GM12891 (cell line): ENCODE results near the gene SMCO4.

Experiments
- POLR2A ChIP-seq: IDR thresholded peaks from 2 replicates; pipeline ENCODE4 v1.6.1; 2011; ENCODE audit warnings: low read depth, low read length, control low read depth
- POLR2AphosphoS5 ChIP-seq: IDR thresholded peaks from 2 replicates; pipeline ENCODE4 v1.6.1; 2011; ENCODE audit warnings: low read depth, low read length, control low read depth
- POU2F2 ChIP-seq: IDR thresholded peaks from 2 replicates; pipeline ENCODE4 v1.6.1; 2011; ENCODE audit warnings: low read depth, mild to moderate bottlenecking, control low read depth, low read length, moderate library complexity
- SPI1 ChIP-seq: IDR thresholded peaks from 2 replicates; pipeline ENCODE4 v1.6.1; 2011; ENCODE audit warnings: low read depth, low read length, control low read depth
- TAF1 ChIP-seq: IDR thresholded peaks from 2 replicates; pipeline ENCODE4 v1.6.1; 2011; ENCODE audit warnings: low read depth, low read length, control low read depth

GRCh38 chr11:93520726-93521509, 22.3 kb downstream of the SMCO4 start:
- TF ChIP-seq SPI1 (peak; percentile 37; the same call in 1 of the 2 replicates), POLR2A (no peak), POLR2AphosphoS5 (no peak), POU2F2 (no peak), TAF1 (no peak)
